IMR-90 (cell line): ENCODE measurements around the gene CHST14. TPM values are rescaled to one million over a fixed set of nuclear protein-coding genes. Genes with fewer than 3 reads are reported as not detected.

Experiments used
- ATAC-seq: fragments of 200-7000 bp; cut with Tn5 transposase; 2 replicates; pipeline ENCODE4 v1.9.1; 2020; ENCODE audit warnings: low read depth, mild to moderate bottlenecking, moderate library complexity
- BruUV-seq: library from RNA; stranded (reverse); fragments of 400-500 nt; replicated peaks from 2 replicates; lab custom pipeline; 2021; lab: Mats Ljungman, UMichigan
- CTCF ChIA-PET: fragments of 300-600 bp; formaldehyde crosslinking; extraction: SDS; loops from one replicate; lab custom pipeline; 2021; ENCODE audit warnings: antibody characterized with exemption; lab: Yijun Ruan, JAX
- POLR2A ChIA-PET: fragments of 300-600 bp; sonication (Branson Sonifier 250); formaldehyde crosslinking; loops from one replicate; lab custom pipeline; 2022; ENCODE audit warnings: antibody characterized with exemption; ENCODE audit not compliant: unreplicated experiment; lab: Charles Lee
- DNase-seq: peaks from one replicate; pipeline ENCODE4 v3.0.0; 2013
- H2AFZ ChIP-seq: replicated peaks from 2 replicates; pipeline ENCODE3; 2013; ENCODE audit warnings: low read length, mild to moderate bottlenecking; ENCODE audit not compliant: poor library complexity
- H2AK5ac ChIP-seq: 2 replicates; pipeline ENCODE4 v1.6.1; 2013; ENCODE audit warnings: low read depth, low read length, inconsistent platforms
- H2AK9ac ChIP-seq: replicated peaks from 2 replicates; pipeline ENCODE3; 2013; ENCODE audit warnings: mild to moderate bottlenecking, low read depth, low read length, moderate library complexity; ENCODE audit not compliant: poor library complexity
- H2BK120ac ChIP-seq: 2 replicates; pipeline ENCODE4 v1.6.1; 2013; ENCODE audit warnings: low read depth, low read length, inconsistent platforms
- H2BK15ac ChIP-seq: 3 replicates; pipeline ENCODE4 v1.6.1; 2013; ENCODE audit warnings: low read depth, low read length, inconsistent platforms
- H2BK20ac ChIP-seq: 2 replicates; pipeline ENCODE4 v1.6.1; 2013; ENCODE audit warnings: low read depth, mild to moderate bottlenecking, inconsistent platforms, low read length, moderate library complexity
- H2BK5ac ChIP-seq: 2 replicates; pipeline ENCODE4 v1.6.1; 2013; ENCODE audit warnings: mild to moderate bottlenecking, low read depth, low read length, inconsistent platforms; ENCODE audit not compliant: poor library complexity, severe bottlenecking
- H3K14ac ChIP-seq: replicated peaks from 2 replicates; pipeline ENCODE4 v1.6.1; 2013; ENCODE audit warnings: low read depth, low read length, inconsistent platforms
- H3K18ac ChIP-seq: 2 replicates; pipeline ENCODE4 v1.6.1; 2013; ENCODE audit warnings: low read depth, low read length, control low read depth
- H3K23ac ChIP-seq: 2 replicates; pipeline ENCODE4 v1.6.1; 2013; ENCODE audit warnings: low read depth, low read length, inconsistent platforms
- H3K27ac ChIP-seq: 2 replicates; pipeline ENCODE4 v1.5.1; 2013; ENCODE audit warnings: mild to moderate bottlenecking, control low read depth, low read length; ENCODE audit not compliant: insufficient read depth
- H3K27me3 ChIP-seq: 2 replicates; pipeline ENCODE4 v1.6.1; 2013; ENCODE audit warnings: low read length; ENCODE audit not compliant: control insufficient read depth, insufficient read depth
- H3K36me3 ChIP-seq: 2 replicates; pipeline ENCODE4 v1.6.1; 2013; ENCODE audit warnings: low read length, mixed read lengths; ENCODE audit not compliant: control insufficient read depth, insufficient read depth
- H3K4ac ChIP-seq: 2 replicates; pipeline ENCODE4 v1.6.1; 2013; ENCODE audit warnings: low read depth, low read length, inconsistent platforms
- H3K4me1 ChIP-seq: 2 replicates; pipeline ENCODE4 v1.6.1; 2013; ENCODE audit warnings: low read length, mixed read lengths; ENCODE audit not compliant: control insufficient read depth, insufficient read depth
- H3K4me2 ChIP-seq: 2 replicates; pipeline ENCODE4 v1.6.1; 2013; ENCODE audit warnings: low read depth, mild to moderate bottlenecking, control low read depth, low read length, moderate library complexity
- H3K4me3 ChIP-seq: 2 replicates; pipeline ENCODE4 v1.5.1; 2013; ENCODE audit warnings: low read depth, mild to moderate bottlenecking, control low read depth, low read length, moderate library complexity; ENCODE audit not compliant: insufficient read depth
- H3K56ac ChIP-seq: 2 replicates; pipeline ENCODE4 v1.6.1; 2013; ENCODE audit warnings: low read length, inconsistent platforms; ENCODE audit not compliant: insufficient read depth; ENCODE audit errors: extremely low read depth
- H3K79me1 ChIP-seq, 2 experiments: 2 replicates each; pipeline ENCODE4 v1.6.1; 2013; ENCODE audit warnings: low read length in 2 of 2, inconsistent platforms in 1 of 2, low read depth in 1 of 2
- H3K9ac ChIP-seq: 2 replicates; pipeline ENCODE4 v1.6.1; 2013; ENCODE audit warnings: low read depth, low read length, control low read depth
- H3K9me1 ChIP-seq: 2 replicates; pipeline ENCODE4 v1.6.1; 2013; ENCODE audit warnings: low read length, inconsistent platforms; ENCODE audit not compliant: insufficient read depth
- H3K9me3 ChIP-seq: 2 replicates; pipeline ENCODE4 v1.6.1; 2013; ENCODE audit warnings: low read length; ENCODE audit not compliant: control insufficient read depth, insufficient read depth
- H4K20me1 ChIP-seq: 2 replicates; pipeline ENCODE4 v1.6.1; 2013; ENCODE audit warnings: low read length, inconsistent platforms; ENCODE audit not compliant: insufficient read depth
- H4K5ac ChIP-seq: 2 replicates; pipeline ENCODE4 v1.6.1; 2013; ENCODE audit warnings: mild to moderate bottlenecking, low read depth, low read length, control low read depth
- H4K8ac ChIP-seq, 2 experiments: 2 replicates each; pipeline ENCODE4 v1.6.1; 2013; ENCODE audit warnings: low read depth in 2 of 2, low read length in 2 of 2, control low read depth in 1 of 2, inconsistent platforms in 1 of 2
- H4K91ac ChIP-seq: 2 replicates; pipeline ENCODE4 v1.6.1; 2013; ENCODE audit warnings: low read depth, low read length, inconsistent platforms; ENCODE audit not compliant: insufficient read depth
- BHLHE40 ChIP-seq: fragments of 150-350 bp; IDR thresholded peaks from 2 replicates; pipeline ENCODE4 v1.6.1; 2016; ENCODE audit warnings: mild to moderate bottlenecking, low read depth, low read length
- CEBPB ChIP-seq: IDR thresholded peaks from 2 replicates; pipeline ENCODE4 v1.6.1; 2012; ENCODE audit warnings: low read depth, low read length, improper control_type of control experiment
- CHD1 ChIP-seq: IDR thresholded peaks from 2 replicates; pipeline ENCODE4 v1.6.1; 2012; ENCODE audit warnings: low read depth, low read length, improper control_type of control experiment
- CTCF ChIP-seq: conservative IDR thresholded peaks from 2 replicates; pipeline ENCODE4 v1.5.1; 2012; ENCODE audit warnings: mild to moderate bottlenecking, low read depth, low read length, improper control_type of control experiment
- FOS ChIP-seq: fragments of 150-350 bp; IDR thresholded peaks from 2 replicates; pipeline ENCODE4 v1.6.1; 2016; ENCODE audit warnings: low read depth, low read length
- MAFK ChIP-seq: IDR thresholded peaks from 2 replicates; pipeline ENCODE4 v1.6.1; 2012; ENCODE audit warnings: low read depth, low read length, improper control_type of control experiment
- MAZ ChIP-seq: IDR thresholded peaks from 2 replicates; pipeline ENCODE4 v1.6.1; 2012; ENCODE audit warnings: low read depth, mild to moderate bottlenecking, low read length, improper control_type of control experiment, moderate library complexity, borderline replicate concordance
- POLR2A ChIP-seq: IDR thresholded peaks from 2 replicates; pipeline ENCODE4 v1.6.1; 2012; ENCODE audit warnings: mild to moderate bottlenecking, low read depth, low read length
- RFX5 ChIP-seq: IDR thresholded peaks from 2 replicates; pipeline ENCODE4 v1.8.0; 2012; ENCODE audit warnings: low read depth, mild to moderate bottlenecking, low read length, moderate library complexity
- SMC3 ChIP-seq: fragments of 150-350 bp; IDR thresholded peaks from 2 replicates; pipeline ENCODE4 v1.6.1; 2016; ENCODE audit warnings: low read depth, mild to moderate bottlenecking, antibody characterized with exemption, low read length, moderate library complexity
- USF2 ChIP-seq: fragments of 150-350 bp; IDR thresholded peaks from 2 replicates; pipeline ENCODE4 v1.6.1; 2017; ENCODE audit warnings: mild to moderate bottlenecking, antibody characterized with exemption, low read length, low read depth
- WGBS, 2 experiments: methylation state at CpG; one replicate each; pipeline versions ENCODE4 v1.1.5 to v1.1.7; 2013; ENCODE audit warnings: missing lambda C conversion rate in 2 of 2; ENCODE audit not compliant: insufficient read length in 1 of 2; ENCODE audit errors: extremely low coverage in 2 of 2; 5-methylcytosine and 5-hydroxymethylcytosine counted together
- dilution Hi-C: fragments of 300-500 bp; cut with HindIII; formaldehyde crosslinking; loops from one replicate; pipeline ENCODE4 v1.14.3; 2018; ENCODE audit warnings: low sequenced_read_pairs; ENCODE audit not compliant: unreplicated experiment
- in situ Hi-C: fragments of 300-500 bp; cut with MboI; formaldehyde crosslinking; loops from 3 replicates; pipeline ENCODE4 v1.14.3; 2019; ENCODE audit warnings: low sequenced_read_pairs, inconsistent platforms, mixed read lengths
- intact Hi-C: fragments of 100-400 bp; cut with micrococcal nuclease; formaldehyde crosslinking; loops from 2 replicates; pipeline ENCODE4 v1.10.0; 2022
- polyA plus RNA-seq, 3 experiments: library from polyadenylated mRNA; depleted of rRNA; stranded (reverse); fragments of >200 nt; gene quantifications; 2 replicates each; pipeline ENCODE4 v1.2.3, GENCODE V29; 2012; ENCODE audit warnings: low replicate concordance in 1 of 3
- total RNA-seq: library from RNA; depleted of rRNA; stranded (reverse); fragments of >200 nt; gene quantifications from 2 replicates; pipeline ENCODE4 v1.2.3, GENCODE V29; 2012

CHST14 gene
- total and polyA plus RNA-seq, 2 of the 4 experiments (the other 2 are of a cell fraction) = 3.8 to 19.5 TPM

- WGBS, 2 experiments = 100% methylated on average over 1 of the region's 14 CpGs; no CpG with 5 or more reads in 1 of the 2 experiments
- in situ Hi-C loops = no loop called here
Observed at GRCh38 chr15:40463886-40464545, 6.8 kb upstream of the CHST14 start.

More at GRCh38 chr15:40463886-40464545, 6.8 kb upstream of the CHST14 start:
- H2AK9ac ChIP-seq = no peak overlapping the region
- BruUV-seq = no TSS peak
- no peak for ATAC-seq
- no peak overlapping the region for H3K18ac ChIP-seq
- dilution Hi-C loops = no loop called here
- H3K79me1 ChIP-seq = peaks cover 8 to 31% of the 10 kb centered on the region in 2 experiments; a peak in 3 of 4 replicates
- no peak overlapping the region for H3K4me2 ChIP-seq
- no peak for TF ChIP-seq MAZ
- no peak for TF ChIP-seq CEBPB
- TF ChIP-seq USF2 = no peak
- no peak for TF ChIP-seq BHLHE40
- no peak for TF ChIP-seq RFX5
- TF ChIP-seq CHD1 = no peak
- TF ChIP-seq FOS = no peak
- no peak for TF ChIP-seq POLR2A
- TF ChIP-seq MAFK = no peak
- TF ChIP-seq SMC3 = no peak
- no peak for TF ChIP-seq CTCF
- H4K91ac ChIP-seq = no peak overlapping the region
- H3K4ac ChIP-seq = no peak overlapping the region
- H2BK5ac ChIP-seq = no peak overlapping the region
- H4K5ac ChIP-seq = no peak overlapping the region
- ChIA-PET POLR2A (no interaction called here), CTCF (interaction anchor here (0.9 kb wide), 1 partner anchor 11 kb away, joined by 3 read pairs; no protein-coding TSS in a partner anchor)
- no peak overlapping the region for H3K56ac ChIP-seq
- no peak overlapping the region for H3K9ac ChIP-seq
- H4K20me1 ChIP-seq = peaks cover 25% of the 10 kb centered on the region; the same call in 1 of the 2 replicates
- no peak overlapping the region for H2AFZ ChIP-seq
- no peak overlapping the region for H2AK5ac ChIP-seq
- H3K9me3 ChIP-seq = no peaks in the 10 kb centered on the region
- H3K27me3 ChIP-seq = no peaks in the 10 kb centered on the region
- H3K4me1 ChIP-seq = no peaks in the 10 kb centered on the region
- no peak overlapping the region for H2BK20ac ChIP-seq
- DNase-seq = no peak
- intact Hi-C loops = no loop called here
- no peak overlapping the region for H3K4me3 ChIP-seq
- no peak overlapping the region for H3K23ac ChIP-seq
- no peak overlapping the region for H3K14ac ChIP-seq
- H3K36me3 ChIP-seq = peaks cover 50% of the 10 kb centered on the region
- H2BK15ac ChIP-seq = no peak overlapping the region
- H4K8ac ChIP-seq = no peak overlapping the region
- no peak overlapping the region for H3K27ac ChIP-seq
- no peaks in the 10 kb centered on the region; the same call in 1 of the 2 replicates for H3K9me1 ChIP-seq
- no peak overlapping the region for H2BK120ac ChIP-seq
